ENCODE measurements around the gene EDAR. TPM values are rescaled to one million over a fixed set of nuclear protein-coding genes. Genes with fewer than 3 reads are reported as not detected.

EDAR gene
- total and polyA plus RNA-seq, 2 experiments from 2014 or later: not detected

DNA sequence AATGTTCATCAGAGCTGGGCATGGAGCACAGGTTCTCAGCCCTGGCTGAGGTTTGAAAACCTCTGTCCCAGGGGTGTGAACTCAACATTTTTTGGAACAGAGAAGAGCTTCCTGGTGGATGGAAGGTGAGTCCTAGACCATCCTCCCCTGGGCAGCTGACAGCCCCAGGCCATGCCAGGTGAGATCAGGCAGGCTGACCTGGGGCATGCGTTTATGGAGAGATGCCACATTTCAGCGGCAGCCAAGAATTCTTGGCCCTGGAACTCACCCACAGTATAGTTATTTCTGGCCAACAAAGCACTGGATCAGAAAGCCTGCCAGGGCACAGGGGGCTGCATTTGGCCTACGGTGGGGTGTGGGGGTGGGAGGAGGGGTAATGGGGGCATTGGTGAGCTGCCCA, 83.8 kb downstream of the EDAR start:
- Histone ChIP-seq H3K27ac (no peak overlapping the region), H3K9me3 (ENCODE audit: low read depth) (no peaks in the 10 kb centered on the region), H3K36me3 (no peaks in the 10 kb centered on the region), H3K4me3 (no peak overlapping the region), H3K4me1 (ENCODE audit: low read depth) (no peaks in the 10 kb centered on the region), H3K27me3 (no peaks in the 10 kb centered on the region)
- TF ChIP-seq, protein P1, sequence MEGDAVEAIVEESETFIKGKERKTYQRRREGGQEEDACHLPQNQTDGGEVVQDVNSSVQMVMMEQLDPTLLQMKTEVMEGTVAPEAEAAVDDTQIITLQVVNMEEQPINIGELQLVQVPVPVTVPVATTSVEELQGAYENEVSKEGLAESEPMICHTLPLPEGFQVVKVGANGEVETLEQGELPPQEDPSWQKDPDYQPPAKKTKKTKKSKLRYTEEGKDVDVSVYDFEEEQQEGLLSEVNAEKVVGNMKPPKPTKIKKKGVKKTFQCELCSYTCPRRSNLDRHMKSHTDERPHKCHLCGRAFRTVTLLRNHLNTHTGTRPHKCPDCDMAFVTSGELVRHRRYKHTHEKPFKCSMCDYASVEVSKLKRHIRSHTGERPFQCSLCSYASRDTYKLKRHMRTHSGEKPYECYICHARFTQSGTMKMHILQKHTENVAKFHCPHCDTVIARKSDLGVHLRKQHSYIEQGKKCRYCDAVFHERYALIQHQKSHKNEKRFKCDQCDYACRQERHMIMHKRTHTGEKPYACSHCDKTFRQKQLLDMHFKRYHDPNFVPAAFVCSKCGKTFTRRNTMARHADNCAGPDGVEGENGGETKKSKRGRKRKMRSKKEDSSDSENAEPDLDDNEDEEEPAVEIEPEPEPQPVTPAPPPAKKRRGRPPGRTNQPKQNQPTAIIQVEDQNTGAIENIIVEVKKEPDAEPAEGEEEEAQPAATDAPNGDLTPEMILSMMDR (IDR thresholded peaks at IDR 0.05; ENCODE audit: low read depth, low read length): no peak
- DNase-seq (ENCODE audit: low read depth in 1 of 2, low spot score in 1 of 2): no peak

DNA sequence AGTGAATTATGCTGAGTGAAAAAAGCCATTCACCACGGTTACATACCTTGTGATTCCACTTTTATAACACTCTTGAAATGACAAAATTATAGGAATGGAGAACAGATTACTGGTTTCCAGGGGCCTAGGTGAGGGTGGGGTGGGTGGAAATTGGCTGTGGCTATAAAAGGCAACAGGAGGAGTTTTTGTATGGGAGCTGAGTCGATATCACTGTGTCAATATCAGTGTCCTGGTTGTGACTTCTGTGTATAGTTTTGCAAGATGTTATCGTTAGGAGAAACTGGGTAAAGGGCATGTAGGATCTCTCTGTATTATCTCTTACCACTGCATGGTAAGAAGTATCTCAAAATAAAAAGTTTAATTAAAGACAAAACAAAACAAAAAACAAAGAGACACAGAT, 84.3 kb downstream of the EDAR start:
- no peaks in the 10 kb centered on the region for H3K4me1 ChIP-seq (ENCODE audit: low read depth)
- no peak for DNase-seq (ENCODE audit: low read depth in 1 of 2, low spot score in 1 of 2)
- no peaks in the 10 kb centered on the region for H3K9me3 ChIP-seq (ENCODE audit: low read depth)
- no peak overlapping the region for H3K4me3 ChIP-seq
- TF ChIP-seq, protein P1 (IDR thresholded peaks at IDR 0.05; ENCODE audit: low read depth, low read length): no peak
- H3K27ac ChIP-seq: no peak overlapping the region
- no peaks in the 10 kb centered on the region for H3K36me3 ChIP-seq
- no peaks in the 10 kb centered on the region for H3K27me3 ChIP-seq

DNA sequence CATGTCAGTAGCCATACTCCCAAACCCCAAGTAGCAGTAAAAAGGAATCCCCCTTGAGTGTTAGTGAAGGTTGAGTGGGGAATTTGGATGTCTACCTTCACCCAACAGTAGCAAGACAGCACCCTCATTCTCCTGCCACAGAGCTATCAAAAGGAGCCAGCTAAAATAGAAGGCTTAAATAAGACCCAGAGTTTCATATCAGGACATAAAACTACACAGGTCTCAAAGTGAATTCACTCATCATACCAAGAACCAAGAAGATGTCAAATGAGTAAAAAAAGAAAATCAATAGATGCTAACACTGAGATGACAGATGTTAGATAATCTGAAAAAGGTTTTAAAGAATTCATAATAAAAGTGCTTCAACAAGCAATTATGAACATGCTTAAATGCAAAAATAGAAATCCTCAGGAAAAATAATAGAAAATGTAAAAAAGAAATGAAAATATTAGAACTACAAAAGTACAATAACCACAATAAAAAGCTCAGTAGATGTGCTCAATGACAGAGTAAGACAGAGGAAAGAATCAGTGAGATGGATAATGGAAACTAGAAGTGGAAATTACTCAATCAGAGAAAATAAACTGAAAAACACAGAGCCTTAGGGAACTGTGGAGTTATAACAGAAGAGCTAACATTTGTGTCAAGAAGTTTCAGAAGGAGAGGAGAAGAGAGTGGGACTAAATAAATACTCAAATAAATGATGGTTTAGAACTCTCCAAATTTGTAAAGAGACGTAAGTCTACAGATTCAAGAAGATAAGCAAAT, 90.5 kb downstream of the EDAR start:
- TF ChIP-seq, protein P1 (IDR thresholded peaks at IDR 0.05; ENCODE audit: low read depth, low read length): no peak
- Histone ChIP-seq H3K36me3 (no peaks in the 10 kb centered on the region), H3K27ac (no peak overlapping the region), H3K27me3 (no peaks in the 10 kb centered on the region), H3K4me3 (no peak overlapping the region), H3K4me1 (ENCODE audit: low read depth) (no peaks in the 10 kb centered on the region), H3K9me3 (ENCODE audit: low read depth) (no peaks in the 10 kb centered on the region)
- no peak for DNase-seq (ENCODE audit: low read depth in 1 of 2, low spot score in 1 of 2)

DNA sequence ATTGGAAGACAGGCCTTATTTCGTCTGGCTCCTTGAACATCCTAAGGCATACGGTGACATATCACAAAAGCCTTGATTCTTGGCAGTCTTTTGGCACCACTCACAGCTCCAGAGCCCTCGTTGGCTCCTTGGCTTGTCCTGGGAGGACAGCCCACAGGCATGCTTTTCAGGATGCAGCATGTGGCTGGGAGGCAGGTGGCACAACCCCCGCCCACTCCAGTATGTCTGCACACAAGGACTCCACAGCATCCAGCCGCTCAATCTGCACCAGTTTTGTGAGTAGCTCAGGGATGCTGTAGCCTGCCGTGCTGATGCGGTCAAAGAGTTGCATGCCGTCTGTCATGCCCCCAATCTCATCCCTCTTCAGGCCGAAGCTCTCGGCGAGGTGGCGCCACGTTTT, 92.3 kb downstream of the EDAR start:
- no peaks in the 10 kb centered on the region for H3K27me3 ChIP-seq
- TF ChIP-seq, protein P1 (IDR thresholded peaks at IDR 0.05; ENCODE audit: low read depth, low read length): no peak
- DNase-seq (ENCODE audit: low read depth in 1 of 2, low spot score in 1 of 2): no peak
- H3K4me3 ChIP-seq: no peak overlapping the region
- no peaks in the 10 kb centered on the region for H3K36me3 ChIP-seq
- H3K4me1 ChIP-seq (ENCODE audit: low read depth): no peaks in the 10 kb centered on the region
- no peaks in the 10 kb centered on the region for H3K9me3 ChIP-seq (ENCODE audit: low read depth)
- H3K27ac ChIP-seq: no peak overlapping the region

DNA sequence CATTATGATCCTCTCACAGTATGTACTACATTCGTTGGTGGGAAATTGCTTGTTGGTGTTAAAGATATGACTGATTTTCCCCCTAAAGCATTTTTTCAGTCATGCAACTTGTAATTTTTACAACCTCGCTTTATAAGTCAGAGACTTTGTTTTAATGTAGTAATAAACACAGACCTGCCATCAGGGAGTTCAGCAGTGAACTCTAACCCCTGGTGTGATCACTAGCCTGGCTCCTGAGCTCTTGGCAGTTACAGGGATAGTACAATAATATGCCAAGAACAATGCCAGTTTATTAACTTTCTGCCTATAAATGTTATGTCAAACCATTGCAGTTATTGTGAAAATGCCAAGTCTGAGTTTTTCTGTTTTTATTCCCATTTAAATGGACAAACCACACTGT, 93.8 kb downstream of the EDAR start:
- TF ChIP-seq, protein P1 (IDR thresholded peaks at IDR 0.05; ENCODE audit: low read depth, low read length): no peak
- Histone ChIP-seq H3K27ac (no peak overlapping the region), H3K27me3 (no peaks in the 10 kb centered on the region), H3K4me3 (no peak overlapping the region), H3K9me3 (ENCODE audit: low read depth) (no peaks in the 10 kb centered on the region), H3K36me3 (no peaks in the 10 kb centered on the region), H3K4me1 (ENCODE audit: low read depth) (no peaks in the 10 kb centered on the region)
- DNase-seq (ENCODE audit: low read depth in 1 of 2, low spot score in 1 of 2): no peak
